B cell (primary cell): ENCODE results near the gene ZNF581. TPM values are rescaled to one million over a fixed set of nuclear protein-coding genes. Genes with fewer than 3 reads are reported as not detected.

ENCODE experiments used
- ATAC-seq: fragments of 200-7000 bp; cut with Tn5 transposase; one replicate; pipeline ENCODE4 v1.10.0; 2021; ENCODE audit warnings: low read depth, mild to moderate bottlenecking, moderate number of reproducible peaks, moderate library complexity
- CTCF ChIA-PET: fragments of 350-600 bp; sonication (Branson Sonifier 250); formaldehyde crosslinking; loops from one replicate; lab custom pipeline; 2021; ENCODE audit warnings: antibody characterized with exemption, inconsistent platforms; lab: Charles Lee
- POLR2A ChIA-PET: fragments of 350-600 bp; sonication (Branson Sonifier 250); formaldehyde crosslinking; loops from one replicate; lab custom pipeline; 2021; ENCODE audit warnings: antibody characterized with exemption; lab: Charles Lee
- DNase-seq: peaks from one replicate; pipeline ENCODE4 v3.0.0; 2013
- H2AFZ ChIP-seq: 2 replicates; pipeline ENCODE4 v1.6.1; 2012; ENCODE audit warnings: mild to moderate bottlenecking, low read depth, low read length; ENCODE audit not compliant: insufficient read depth, poor library complexity, severe bottlenecking
- H3K27ac ChIP-seq, 2 donors: 1 replicate in 1 of 2; 2 replicates in 1 of 2; pipeline ENCODE4 v1.5.1; 2012 to 2013; ENCODE audit warnings: low read length in 2 of 2, mild to moderate bottlenecking in 2 of 2, moderate library complexity in 1 of 2
- H3K27me3 ChIP-seq, 4 experiments: fragments of 200-600 bp in 1 of 4; sonication (generic) in 1 of 4; replicated peaks in 1 of 4; 1 replicate in 2 of 4; 2 replicates in 2 of 4; pipeline versions ENCODE4 v1.6.1 to v1.7.0; 2013 to 2016; ENCODE audit warnings: low read length in 3 of 4, mild to moderate bottlenecking in 2 of 4, mixed read lengths in 1 of 4, moderate library complexity in 1 of 4; ENCODE audit not compliant: insufficient read depth in 4 of 4, control insufficient read depth in 3 of 4; ENCODE audit errors: control extremely low read depth in 1 of 4
- H3K36me3 ChIP-seq, 2 experiments: replicated peaks in 1 of 2; 1 replicate in 1 of 2; 2 replicates in 1 of 2; pipeline versions ENCODE4 v1.6.1 to v1.7.1; 2013; ENCODE audit warnings: low read length in 1 of 2; ENCODE audit not compliant: insufficient read depth in 2 of 2, control insufficient read depth in 1 of 2; ENCODE audit errors: control extremely low read depth in 1 of 2, extremely low read depth in 1 of 2
- H3K4me1 ChIP-seq, 2 donors: fragments of 200-600 bp in 1 of 2; sonication (generic) in 1 of 2; 1 replicate in 1 of 2; 2 replicates in 1 of 2; pipeline versions ENCODE4 v1.5.1 to v1.6.1; 2013 to 2017; ENCODE audit warnings: low read length in 2 of 2; ENCODE audit not compliant: control insufficient read depth in 2 of 2, insufficient read depth in 2 of 2
- H3K4me2 ChIP-seq: replicated peaks from 2 replicates; pipeline ENCODE3; 2012; ENCODE audit warnings: mild to moderate bottlenecking, low read depth, low read length; ENCODE audit not compliant: poor library complexity, severe bottlenecking
- H3K4me3 ChIP-seq, 5 experiments: fragments of 200-600 bp in 1 of 5; sonication (generic) in 1 of 5; 1 replicate in 3 of 5; 2 replicates in 2 of 5; pipeline versions ENCODE4 v1.5.1 to v1.7.0; 2011 to 2016; ENCODE audit warnings: low read length in 4 of 5, mild to moderate bottlenecking in 4 of 5, low read depth in 2 of 5, control low read depth in 1 of 5, moderate library complexity in 1 of 5; ENCODE audit not compliant: insufficient read depth in 1 of 5; ENCODE audit errors: control extremely low read depth in 1 of 5, extremely low read depth in 1 of 5
- H3K79me2 ChIP-seq: fragments of 200-600 bp; sonication (generic); one replicate; pipeline ENCODE4 v1.6.0; 2016; ENCODE audit warnings: low read length; ENCODE audit not compliant: control insufficient read depth, insufficient read depth
- H3K9ac ChIP-seq: fragments of 200-600 bp; sonication (generic); 2 replicates; pipeline ENCODE4 v1.6.1; 2017; ENCODE audit warnings: mild to moderate bottlenecking, low read length, moderate library complexity
- H3K9me3 ChIP-seq, 3 donors: one replicate each; pipeline versions ENCODE4 v1.6.1 to v1.7.1; 2013; ENCODE audit warnings: low read length in 2 of 3; ENCODE audit not compliant: control insufficient read depth in 2 of 3, insufficient read depth in 1 of 3; ENCODE audit errors: control extremely low read depth in 1 of 3
- H4K20me1 ChIP-seq: 2 replicates; pipeline ENCODE4 v1.6.0; 2012; ENCODE audit warnings: mild to moderate bottlenecking, low read length; ENCODE audit not compliant: insufficient read depth, control insufficient read depth, poor library complexity, severe bottlenecking
- H3K27ac Mint-ChIP-seq: one replicate; pipeline ENCODE4 v1.8.0; 2021; ENCODE audit warnings: mixed read lengths
- H3K27me3 Mint-ChIP-seq: one replicate; pipeline ENCODE4 v1.8.0; 2021; ENCODE audit warnings: mixed read lengths
- H3K4me1 Mint-ChIP-seq: one replicate; pipeline ENCODE4 v1.8.0; 2021; ENCODE audit warnings: mixed read lengths
- H3K4me3 Mint-ChIP-seq: one replicate; pipeline ENCODE4 v1.8.0; 2021; ENCODE audit warnings: mixed read lengths
- H3K9me3 Mint-ChIP-seq: one replicate; pipeline ENCODE4 v1.8.0; 2022; ENCODE audit warnings: mixed read lengths; ENCODE audit not compliant: insufficient read depth
- CTCF ChIP-seq: fragments of 200-600 bp; IDR thresholded peaks from one replicate; pipeline ENCODE4 v1.8.0; 2022; ENCODE audit warnings: antibody characterized with exemption, mild to moderate bottlenecking
- EZH2 ChIP-seq: IDR thresholded peaks from 2 replicates; pipeline ENCODE4 v1.6.1; 2012; ENCODE audit warnings: borderline replicate concordance, low read depth, mild to moderate bottlenecking, moderate library complexity, low read length; ENCODE audit not compliant: insufficient read depth, poor library complexity, severe bottlenecking
- WGBS: methylation state at CpG from one replicate; pipeline ENCODE4 v1.1.5; 2013; ENCODE audit warnings: missing lambda C conversion rate; ENCODE audit not compliant: insufficient coverage; 5-methylcytosine and 5-hydroxymethylcytosine counted together
- intact Hi-C: fragments of 100-400 bp; cut with micrococcal nuclease; formaldehyde crosslinking; loops from one replicate; pipeline ENCODE4 v1.10.0; 2022
- polyA plus RNA-seq: library from polyadenylated mRNA; depleted of rRNA; stranded (reverse); fragments of >200 nt; gene quantifications from 2 replicates; pipeline ENCODE4 v1.2.3, GENCODE V29; 2012
- total RNA-seq, 2 donors: library from RNA; stranded (reverse); fragments of 120-200 nt in 1 of 2; gene quantifications; 1 replicate in 1 of 2; 2 replicates in 1 of 2; pipeline versions ENCODE4 v1.2.3 to v1.2.4, GENCODE V29; 2013 to 2022

Gene ZNF581
- total and polyA plus RNA-seq, 2 donors (not counting 1 experiment from before 2014, with no cell fraction given): 48.2 to 51.3 TPM

- H3K4me2 ChIP-seq: peak overlapping the region; percentile 96
- intact Hi-C loops: loop anchor here (5.0 kb wide), 3 partner anchors 34 to 234 kb away; partner anchors contain the start of genes EPN1, UBE2S and ZNF865
- peak overlapping the region; percentile 54 to 85 (median 78) for H3K4me3 ChIP-seq
- H3K9me3 Mint-ChIP-seq: no peaks in the 10 kb centered on the region
- H3K27ac ChIP-seq: peak overlapping the region; percentile 53 to 79
- H2AFZ ChIP-seq: peak overlapping the region; percentile 53
- ATAC-seq (peak; percentile 6), DNase-seq (peak; percentile 71)
- peaks cover 27 to 67% of the 10 kb centered on the region in 2 donors for H3K4me1 ChIP-seq
- peaks cover 0 to 11% (median 0%) of the 10 kb centered on the region in 3 donors for H3K9me3 ChIP-seq
- H3K79me2 ChIP-seq: peaks cover 35% of the 10 kb centered on the region
- H3K4me3 Mint-ChIP-seq: peak overlapping the region; percentile 88
- peaks cover 66% of the 10 kb centered on the region for H3K4me1 Mint-ChIP-seq
- ChIA-PET CTCF (interaction anchor here (1.2 to 1.9 kb wide), 3 partner anchors 9 to 35 kb away, joined by 3 to 22 read pairs (median 4); no protein-coding TSS in a partner anchor), POLR2A (interaction anchor here (0.6 to 1.9 kb wide), 7 partner anchors 13 to 383 kb away, joined by 3 to 17 read pairs (median 5); partner anchors contain the start of genes FIZ1, PPP6R1, U2AF2 and ZNF524)
- WGBS: 2% methylated on average over 25 of the region's 25 CpGs
- H3K27me3 ChIP-seq: no peaks in the 10 kb centered on the region
- no peak for TF ChIP-seq EZH2
- no peak for TF ChIP-seq CTCF
- peak overlapping the region; percentile 94 for H3K27ac Mint-ChIP-seq
- H3K9ac ChIP-seq: peak overlapping the region; percentile 77
- peaks cover 21% of the 10 kb centered on the region for H4K20me1 ChIP-seq
- H3K27me3 Mint-ChIP-seq: no peaks in the 10 kb centered on the region
- H3K36me3 ChIP-seq: peaks cover under 1 to 13% of the 10 kb centered on the region in 2 experiments
Observed at GRCh38 chr19:55641426-55642152, 1.9 kb upstream of the ZNF581 start.
